Stimulated activated CD8-positive, alpha-beta memory T cell treated with anti-CD3 and anti-CD28 coated beads, Interleukin-4, amount 100 ng/mL, for 1 hour (primary cell): ENCODE data around the gene HSD17B8.
"Not testable (repeated sequence)": the region's sequence is repeated elsewhere in the genome, so short reads cannot be mapped to it uniquely, and the experiment has no call there.

ENCODE experiments used
- DNase-seq, 2 donors: peaks; one replicate each; pipeline ENCODE4 v3.0.0-alpha.2; 2020; ENCODE audit warnings: low read depth in 2 of 2, low spot score in 1 of 2

The HSD17B8 gene

DNA sequence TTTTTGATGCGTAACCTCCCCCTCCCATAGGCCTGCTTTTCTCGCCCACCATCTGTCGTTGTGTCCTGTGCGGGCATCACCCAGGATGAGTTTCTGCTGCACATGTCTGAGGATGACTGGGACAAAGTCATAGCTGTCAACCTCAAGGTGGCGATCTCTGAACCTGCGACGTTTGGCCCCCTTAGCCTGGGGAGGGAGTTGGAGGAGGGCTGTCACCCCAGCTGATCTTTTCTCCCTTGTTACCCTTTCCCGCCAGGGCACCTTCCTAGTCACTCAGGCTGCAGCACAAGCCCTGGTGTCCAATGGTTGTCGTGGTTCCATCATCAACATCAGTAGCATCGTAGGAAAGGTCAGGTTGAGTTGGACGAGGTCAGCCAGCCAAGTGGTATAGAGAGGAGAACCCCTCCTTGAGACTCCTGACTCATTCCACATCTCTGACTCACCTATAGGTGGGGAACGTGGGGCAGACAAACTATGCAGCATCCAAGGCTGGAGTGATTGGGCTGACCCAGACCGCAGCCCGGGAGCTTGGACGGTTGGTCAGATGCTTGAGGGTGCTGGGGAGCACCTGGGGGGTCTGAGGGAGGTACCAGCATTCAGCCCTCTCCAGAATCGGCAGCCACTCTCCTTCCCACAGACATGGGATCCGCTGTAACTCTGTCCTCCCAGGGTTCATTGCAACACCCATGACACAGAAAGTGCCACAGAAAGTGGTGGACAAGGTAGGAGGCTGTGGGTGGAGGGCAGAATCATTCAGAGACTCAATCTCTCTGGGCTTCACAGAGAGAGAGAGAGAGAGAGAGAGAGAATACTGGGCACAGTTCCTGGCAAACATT is 954 bp downstream of the HSD17B8 start:
- no peak for DNase-seq

DNA sequence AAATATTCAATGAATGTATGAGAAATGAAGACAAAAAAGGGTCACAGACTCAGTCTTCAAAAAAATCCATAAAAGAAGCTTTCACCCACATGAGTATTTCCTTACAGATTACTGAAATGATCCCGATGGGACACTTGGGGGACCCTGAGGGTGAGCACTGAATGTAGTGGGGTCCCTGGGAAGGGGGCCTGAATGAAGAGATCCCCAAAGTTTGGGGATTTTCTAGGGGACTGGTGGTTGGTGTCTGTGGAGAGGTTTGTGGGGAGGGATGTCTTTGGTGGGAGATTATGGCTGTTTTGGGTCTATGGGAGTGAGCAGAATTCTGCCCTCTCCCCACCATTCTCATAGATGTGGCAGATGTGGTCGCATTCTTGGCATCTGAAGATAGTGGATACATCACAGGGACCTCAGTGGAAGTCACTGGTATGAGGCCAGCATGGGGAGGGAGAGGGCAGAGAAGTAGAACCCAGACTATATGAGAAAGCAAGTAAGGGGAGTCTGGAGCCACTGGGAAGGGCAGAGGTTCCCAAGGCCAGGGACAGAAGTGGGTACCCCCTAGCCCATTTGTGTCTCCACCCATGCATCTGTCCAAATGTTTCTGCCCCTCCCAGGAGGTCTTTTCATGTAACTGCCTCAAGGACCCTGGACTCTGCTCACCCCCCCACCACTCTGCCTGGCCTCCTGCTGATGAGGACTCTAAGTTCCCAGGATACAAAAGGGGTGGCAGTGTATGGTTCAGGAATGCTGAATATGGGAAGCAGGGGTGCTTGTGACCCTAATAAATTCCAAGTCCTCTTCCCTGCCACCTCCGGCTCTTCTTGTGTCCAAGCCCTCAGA is 1.8 kb downstream of the HSD17B8 start:
- DNase-seq: no peak

GRCh38 chr6:33206864-33207551 is 2.6 kb downstream of the HSD17B8 start:
- DNase-seq: no peak

GRCh38 chr6:33207552-33208090 is 3.2 kb downstream of the HSD17B8 start:
- DNase-seq: no peak

DNA sequence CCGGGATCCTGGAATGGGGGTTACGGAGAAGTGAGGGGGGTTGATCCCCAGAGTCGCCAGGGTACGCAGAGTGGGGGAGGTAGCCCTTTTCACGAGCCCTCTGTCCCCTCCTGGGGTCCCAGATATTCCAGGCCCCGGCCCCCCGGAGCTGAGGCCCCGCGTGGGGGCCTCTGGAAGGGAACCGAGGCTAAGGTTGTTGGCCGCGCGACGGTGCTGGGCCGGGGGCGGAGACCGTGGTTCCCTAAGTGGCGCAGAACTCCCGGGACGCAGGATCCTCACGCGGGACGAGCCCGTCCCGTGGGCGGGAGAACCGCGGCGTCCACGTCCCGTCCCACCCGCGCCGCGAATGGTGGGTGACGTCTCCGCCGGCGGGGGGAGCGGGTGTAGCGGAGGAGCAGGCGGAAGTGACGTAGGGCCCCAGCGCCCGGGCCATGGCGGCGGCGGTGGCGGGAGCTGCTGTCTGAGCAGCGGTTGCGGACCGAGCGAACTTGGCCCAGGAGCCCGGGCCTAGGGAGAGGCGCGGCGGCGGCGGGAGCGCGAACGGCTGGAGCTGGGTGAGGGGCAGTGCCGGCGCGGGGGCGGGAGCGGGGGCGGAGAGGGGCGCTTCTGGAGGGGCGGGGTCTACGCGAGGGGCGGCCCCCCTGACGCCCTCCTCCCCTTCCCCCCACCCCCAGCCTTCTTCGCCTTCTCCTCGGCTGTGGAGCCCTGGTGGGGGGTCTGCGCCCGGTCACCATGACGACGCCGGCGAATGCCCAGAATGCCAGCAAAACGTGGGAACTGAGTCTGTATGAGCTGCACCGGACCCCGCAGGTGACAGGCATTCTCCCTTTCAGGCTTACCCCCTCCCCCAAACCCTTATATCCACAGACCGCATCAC is 3.9 kb downstream of the HSD17B8 start, which contains the start of gene RING1:
RING1 (plus strand) TSS at position 410 of the 877 bp plus-strand sequence; CDS start at position 733, 323 bp downstream.
- peak; percentile 71 for DNase-seq

DNA sequence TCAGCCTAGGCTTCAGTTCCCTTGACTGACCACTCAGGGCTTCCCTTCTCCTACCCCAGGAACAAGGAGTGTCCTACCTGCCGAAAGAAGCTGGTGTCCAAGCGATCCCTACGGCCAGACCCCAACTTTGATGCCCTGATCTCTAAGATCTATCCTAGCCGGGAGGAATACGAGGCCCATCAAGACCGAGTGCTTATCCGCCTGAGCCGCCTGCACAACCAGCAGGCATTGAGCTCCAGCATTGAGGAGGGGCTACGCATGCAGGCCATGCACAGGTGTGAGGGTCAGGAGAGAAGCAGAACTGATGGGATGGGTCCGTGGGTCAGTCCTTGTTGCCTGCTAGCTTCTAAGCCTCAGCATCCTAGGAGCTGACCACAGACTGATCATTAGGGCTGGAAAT is 5.4 kb downstream of the HSD17B8 start:
- DNase-seq: no peak

DNA sequence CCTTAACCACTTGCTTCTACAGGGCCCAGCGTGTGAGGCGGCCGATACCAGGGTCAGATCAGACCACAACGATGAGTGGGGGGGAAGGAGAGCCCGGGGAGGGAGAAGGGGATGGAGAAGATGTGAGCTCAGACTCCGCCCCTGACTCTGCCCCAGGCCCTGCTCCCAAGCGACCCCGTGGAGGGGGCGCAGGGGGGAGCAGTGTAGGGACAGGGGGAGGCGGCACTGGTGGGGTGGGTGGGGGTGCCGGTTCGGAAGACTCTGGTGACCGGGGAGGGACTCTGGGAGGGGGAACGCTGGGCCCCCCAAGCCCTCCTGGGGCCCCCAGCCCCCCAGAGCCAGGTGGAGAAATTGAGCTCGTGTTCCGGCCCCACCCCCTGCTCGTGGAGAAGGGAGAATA is 6.7 kb downstream of the HSD17B8 start:
- no peak for DNase-seq

DNA sequence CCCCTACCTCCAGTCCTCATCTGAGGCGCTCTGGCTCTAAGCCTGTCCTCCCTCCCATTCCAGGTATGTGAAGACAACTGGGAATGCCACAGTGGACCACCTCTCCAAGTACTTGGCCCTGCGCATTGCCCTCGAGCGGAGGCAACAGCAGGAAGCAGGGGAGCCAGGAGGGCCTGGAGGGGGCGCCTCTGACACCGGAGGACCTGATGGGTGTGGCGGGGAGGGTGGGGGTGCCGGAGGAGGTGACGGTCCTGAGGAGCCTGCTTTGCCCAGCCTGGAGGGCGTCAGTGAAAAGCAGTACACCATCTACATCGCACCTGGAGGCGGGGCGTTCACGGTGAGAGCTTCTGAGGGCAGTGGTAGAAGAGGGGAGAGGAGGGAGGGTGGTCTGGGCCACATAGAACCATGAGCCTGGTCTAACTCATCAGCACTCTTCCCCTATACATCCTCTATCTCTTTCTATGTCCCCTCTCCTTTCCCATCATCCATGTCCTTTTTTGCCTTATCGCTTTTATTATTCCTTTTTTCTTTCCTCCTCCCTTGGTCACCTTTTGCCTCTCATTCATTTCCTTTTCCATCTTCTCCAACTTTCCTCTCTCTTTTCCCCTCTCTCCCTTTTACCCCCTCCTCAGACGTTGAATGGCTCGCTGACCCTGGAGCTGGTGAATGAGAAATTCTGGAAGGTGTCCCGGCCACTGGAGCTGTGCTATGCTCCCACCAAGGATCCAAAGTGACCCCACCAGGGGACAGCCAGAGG is 7.4 kb downstream of the HSD17B8 start:
- DNase-seq: no peak

- DNase-seq: no peak
Observed at GRCh38 chr6:33212857-33213165, 8.4 kb downstream of the HSD17B8 start.

DNA sequence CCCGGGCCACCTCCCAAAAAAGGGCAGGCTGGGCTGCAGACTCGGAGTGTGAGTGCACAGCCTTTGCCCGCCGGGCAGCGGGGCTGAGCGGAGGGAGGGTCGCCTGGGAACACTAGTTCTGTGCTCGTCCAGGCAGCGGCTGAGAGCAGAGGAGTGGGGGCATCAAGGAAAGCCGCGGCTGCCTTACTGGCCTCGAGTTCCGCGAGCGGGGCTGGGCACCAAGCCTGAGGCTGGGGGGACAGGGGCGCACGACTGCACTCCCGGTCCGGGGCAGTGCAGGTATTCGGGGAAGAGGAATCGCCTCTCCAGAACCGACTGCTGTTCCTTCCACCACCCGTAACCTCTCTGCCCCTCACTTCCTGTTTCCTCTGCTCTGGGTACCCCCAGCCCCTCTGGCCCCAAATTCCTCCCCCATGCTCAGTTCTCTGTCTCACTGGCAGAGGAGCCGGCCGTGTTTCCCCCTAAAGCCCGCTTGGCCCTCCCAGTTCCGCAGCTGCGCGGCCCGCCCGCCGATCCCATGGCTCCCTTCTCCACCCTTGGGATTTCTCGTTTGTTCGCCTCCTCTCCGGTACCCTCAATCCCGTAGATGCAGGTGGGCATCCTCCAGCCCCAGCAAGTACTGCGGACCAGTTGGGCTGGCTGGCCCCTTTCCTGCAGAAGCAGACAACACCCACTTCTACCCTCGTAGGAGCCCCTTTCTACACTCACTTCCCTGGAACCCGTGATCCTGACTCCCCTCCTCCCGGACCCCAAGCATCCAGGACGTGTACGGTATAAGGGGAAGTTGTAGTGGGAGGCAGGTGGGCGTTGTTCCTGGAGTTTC is 8.9 kb downstream of the HSD17B8 start:
- DNase-seq: no peak

- DNase-seq: no peak
Observed at GRCh38 chr6:33213989-33214335, 9.5 kb downstream of the HSD17B8 start.

- no peak for DNase-seq
Observed at GRCh38 chr6:33215271-33216116, 11.0 kb downstream of the HSD17B8 start.

DNA sequence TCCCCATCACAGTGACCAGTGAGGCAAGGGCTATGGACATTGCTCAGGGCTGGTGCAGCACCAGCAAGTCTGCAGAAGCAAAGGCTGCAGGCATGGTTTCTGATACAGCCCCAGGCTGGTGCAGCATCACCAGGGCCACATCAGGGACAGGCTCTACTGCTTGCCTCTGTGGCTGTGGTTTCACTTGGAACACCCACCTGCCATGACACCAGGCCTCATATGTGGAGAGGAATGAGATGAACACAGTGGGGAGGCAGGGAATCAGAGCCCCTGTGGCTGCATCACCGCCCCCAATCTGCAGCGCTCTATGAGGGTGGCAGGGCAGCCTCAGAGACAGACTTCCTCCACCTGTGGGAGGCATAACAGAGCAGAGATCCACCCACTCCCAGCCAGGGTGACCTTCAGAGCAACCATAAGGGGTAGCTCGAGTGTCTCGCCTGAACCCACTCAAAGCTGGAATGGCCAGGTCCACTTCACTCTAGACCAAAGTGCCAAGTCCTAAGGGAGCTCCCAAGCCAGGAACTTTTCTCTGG is 11.7 kb downstream of the HSD17B8 start:
- DNase-seq: no peak

GRCh38 chr6:33217246-33217645 is 12.8 kb downstream of the HSD17B8 start:
- no peak for DNase-seq

- DNase-seq: no peak
Observed at GRCh38 chr6:33217681-33218080, 13.2 kb downstream of the HSD17B8 start.

GRCh38 chr6:33226503-33227120 is 22.2 kb downstream of the HSD17B8 start:
- DNase-seq: not testable (repeated sequence)

DNA sequence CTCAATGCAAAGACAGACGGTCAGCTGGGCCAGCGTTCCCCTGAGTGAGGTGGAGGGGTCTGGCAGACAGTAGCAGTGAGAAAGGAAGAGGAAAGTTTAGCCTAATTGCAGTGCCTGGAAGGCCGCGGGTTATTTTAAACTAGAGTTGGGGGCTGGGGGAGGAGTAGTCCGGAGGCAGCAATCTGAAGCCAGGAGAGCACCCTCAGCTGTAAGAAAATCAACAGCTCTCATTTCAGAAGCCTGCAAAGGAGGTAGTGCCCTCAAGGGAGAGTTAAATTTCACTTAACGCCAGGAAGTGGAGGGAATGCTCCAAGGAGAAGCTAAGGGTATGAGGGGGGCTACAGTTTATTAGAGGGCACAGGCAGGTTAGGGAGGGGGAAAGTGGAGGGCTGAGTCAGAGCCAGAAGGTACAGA is 30.8 kb downstream of the HSD17B8 start:
- DNase-seq: no peak
